Measurements from ENCODE around the gene CCL5.

DNA sequence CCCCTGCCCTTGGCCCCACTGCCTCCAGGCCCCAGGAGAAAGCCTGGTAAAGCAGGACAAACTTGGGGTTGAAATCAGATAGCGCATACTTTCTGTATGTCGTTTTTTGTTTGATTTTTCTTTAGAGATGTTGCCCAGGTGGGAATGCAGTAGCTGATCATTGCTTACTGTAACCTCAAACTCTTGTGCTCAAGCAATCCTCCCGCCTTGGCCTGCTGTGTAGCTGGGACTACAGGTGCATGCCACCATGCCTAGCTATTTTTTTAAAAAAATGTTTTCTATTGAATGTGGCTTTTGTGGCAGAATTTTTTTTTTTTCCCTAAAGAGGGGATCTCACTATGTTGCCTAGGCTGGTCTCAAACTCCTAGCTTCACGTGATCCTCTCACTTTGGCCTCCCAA is 11.1 kb upstream of the CCL5 start:
- TF ChIP-seq POLR2AphosphoS5 (IDR thresholded peaks at IDR 0.05) (no peak), CTCF (IDR thresholded peaks at IDR 0.05 in 8 of 11, conservative IDR thresholded peaks at IDR 0.05 in 3 of 11) (no peak)
